GM19438 (cell line): ENCODE measurements around the gene ENAH.
A peak's percentile ranks its signal among the peaks of the same experiment; 100 is the strongest.
"Not testable (repeated sequence)": the region's sequence is repeated elsewhere in the genome, so short reads cannot be mapped to it uniquely, and the experiment has no call there.

Experiments used
- ATAC-seq: cut with Tn5 transposase; IDR thresholded peaks from one replicate; pipeline ENCODE4 v1.9.1; 2021; ENCODE audit warnings: low read depth; ENCODE audit not compliant: unreplicated experiment

The ENAH gene

DNA sequence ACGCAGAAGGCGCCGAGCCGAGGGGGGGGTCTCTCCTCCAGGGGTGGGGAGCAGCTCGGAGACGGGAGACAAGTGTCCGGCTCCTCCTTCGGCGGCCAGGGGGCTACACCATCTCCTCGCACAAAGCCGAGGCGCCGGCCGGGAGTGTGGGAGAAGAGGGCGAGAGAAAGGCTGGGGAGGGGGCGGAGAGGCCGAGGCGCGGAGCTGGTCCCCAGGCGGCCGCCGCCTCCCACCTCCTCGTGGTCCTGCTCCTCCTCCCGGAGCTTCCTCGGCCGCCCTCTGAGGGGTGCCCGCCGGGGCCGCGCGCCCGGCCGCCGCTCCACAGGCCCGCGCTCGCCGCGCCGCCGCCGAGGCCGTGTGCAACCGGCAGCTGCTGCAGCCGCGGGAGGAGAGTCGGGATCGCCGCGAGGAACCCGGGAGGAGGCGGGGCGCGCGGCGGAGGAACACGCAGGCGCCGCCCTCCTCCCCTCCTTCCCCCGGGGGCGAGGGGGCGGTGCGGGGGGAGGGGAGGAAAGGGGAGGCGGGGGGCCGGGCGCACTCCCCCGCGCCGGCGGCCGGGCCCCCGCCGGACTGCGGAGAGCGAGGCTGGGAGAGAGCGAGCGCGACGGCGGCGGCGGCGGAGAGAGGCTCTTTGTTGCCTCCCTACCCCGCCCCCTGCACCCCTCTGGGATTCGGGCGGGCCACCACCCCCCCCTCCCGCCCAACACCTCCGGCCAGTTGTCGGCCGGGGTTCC is at the start of gene ENAH:
Gene ENAH (minus strand): TSS at position 395 of the 734 bp plus-strand sequence. CDS start 433 bp downstream, outside the sequence.
- ATAC-seq = peak; percentile 67

DNA sequence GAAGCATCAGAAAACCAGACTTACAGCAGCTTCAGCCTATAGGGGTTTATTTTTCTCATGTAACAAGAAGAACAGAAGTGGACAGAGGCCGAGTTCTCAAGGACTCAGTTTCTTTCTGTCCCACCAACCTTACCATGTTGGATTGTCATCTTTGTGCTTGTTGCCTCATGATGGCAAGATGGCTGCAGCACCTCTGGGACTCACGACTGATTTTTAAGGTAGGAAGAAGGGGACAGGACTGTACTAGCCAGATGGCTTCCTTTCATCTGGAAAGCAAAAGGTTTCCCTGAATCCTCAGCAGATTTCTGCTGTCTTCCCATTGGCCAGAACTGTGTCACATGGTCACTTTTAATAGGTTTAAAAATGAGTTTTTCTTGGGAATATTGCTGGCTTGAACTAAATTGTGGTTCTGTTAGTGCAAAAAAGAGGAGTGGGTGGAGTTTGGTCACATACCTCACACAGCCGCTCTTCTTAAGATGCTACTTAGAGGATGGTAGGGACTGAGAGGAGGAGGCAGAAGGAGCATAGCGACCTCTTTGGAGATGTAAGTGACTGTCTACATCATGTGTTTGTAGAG is 48.1 kb upstream of the ENAH start:
- no peak for ATAC-seq

DNA sequence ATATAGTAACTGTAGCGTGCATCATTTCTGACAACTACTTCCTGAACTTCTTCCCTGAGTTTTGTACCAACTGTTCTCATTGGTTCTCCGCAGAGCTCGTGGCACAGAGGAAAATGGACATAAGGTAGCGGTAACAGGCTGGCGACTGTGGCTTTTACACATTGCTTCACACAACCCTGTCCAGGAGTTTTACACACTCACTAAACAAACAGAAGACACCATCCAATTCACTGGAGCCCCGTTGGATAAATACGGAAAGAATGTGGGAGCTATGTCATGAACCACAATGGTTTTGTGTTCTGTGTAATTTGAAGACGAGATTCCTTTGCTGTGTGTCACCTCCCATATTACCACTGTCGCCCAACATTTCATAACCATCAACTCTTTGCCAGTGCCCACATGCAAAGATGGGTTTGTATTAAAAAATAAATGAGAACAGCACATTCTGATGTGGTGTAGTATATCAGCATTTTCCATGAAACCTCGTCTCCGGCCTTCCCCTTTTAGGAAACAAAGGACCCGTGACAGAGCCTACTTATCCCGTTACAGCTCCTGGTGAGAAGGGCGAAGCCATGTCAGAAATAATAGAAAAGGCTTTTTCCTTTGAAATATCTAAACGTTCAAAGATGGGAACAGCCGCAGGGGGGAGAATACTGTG is 47.4 kb upstream of the ENAH start:
- no peak for ATAC-seq

DNA sequence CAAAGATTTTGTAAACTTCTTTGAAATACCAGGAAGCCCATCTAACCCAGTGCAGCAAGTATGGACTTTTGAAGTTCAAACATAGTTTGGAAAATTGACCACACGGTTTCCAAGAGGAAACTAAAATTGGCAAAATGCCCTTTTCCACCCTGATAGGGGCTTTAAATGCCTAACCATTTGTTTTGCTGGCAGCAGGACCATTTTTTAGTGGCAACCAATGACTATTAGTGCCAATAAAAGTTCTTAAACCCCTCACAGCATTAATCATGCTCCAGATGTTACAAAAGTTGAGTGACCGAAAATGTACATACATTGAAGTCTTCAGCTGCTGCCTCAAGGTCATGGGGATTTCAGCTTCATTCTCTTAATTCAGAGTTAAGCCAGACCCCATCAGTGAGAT is 46.4 kb upstream of the ENAH start:
- ATAC-seq = no peak

DNA sequence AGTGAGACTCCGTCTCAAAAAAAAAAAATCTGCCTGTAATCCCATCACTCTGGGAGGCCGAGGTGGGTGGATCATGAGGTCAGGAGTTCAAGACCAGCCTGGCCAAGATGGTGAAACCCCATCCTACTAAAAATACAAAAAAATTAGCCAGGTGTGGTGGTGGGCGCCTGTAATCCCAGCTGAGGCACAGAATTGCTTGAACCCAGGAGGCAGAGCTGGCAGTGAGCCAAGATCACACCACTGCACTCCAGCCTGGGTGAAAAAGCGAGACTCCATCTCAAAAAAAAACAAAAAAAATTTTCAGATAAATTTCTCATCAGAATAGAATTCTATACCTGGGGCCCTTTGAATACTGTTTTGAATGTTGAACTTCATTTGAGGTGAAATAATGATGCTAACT is 45.3 kb upstream of the ENAH start:
- ATAC-seq = not testable (repeated sequence)

DNA sequence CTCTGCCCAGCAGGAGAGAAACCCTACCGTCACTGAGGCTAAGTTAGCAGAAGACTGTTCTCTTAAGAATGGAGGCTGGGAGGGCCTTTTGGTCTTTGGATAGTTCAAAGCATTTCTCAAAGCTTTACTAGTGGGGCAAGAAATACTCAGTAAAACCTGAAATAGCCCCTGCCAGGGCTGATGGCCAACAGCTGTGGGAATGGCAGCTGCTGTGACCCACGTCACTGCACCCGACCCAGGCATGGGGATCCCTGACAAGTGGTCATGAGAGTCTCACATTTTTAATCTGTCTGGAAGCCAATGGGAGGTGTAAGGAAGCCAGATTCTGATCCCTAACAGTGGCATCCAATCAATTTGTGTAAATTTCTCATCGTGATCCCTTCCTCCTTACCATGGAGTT is 44.5 kb upstream of the ENAH start:
- ATAC-seq = no peak

DNA sequence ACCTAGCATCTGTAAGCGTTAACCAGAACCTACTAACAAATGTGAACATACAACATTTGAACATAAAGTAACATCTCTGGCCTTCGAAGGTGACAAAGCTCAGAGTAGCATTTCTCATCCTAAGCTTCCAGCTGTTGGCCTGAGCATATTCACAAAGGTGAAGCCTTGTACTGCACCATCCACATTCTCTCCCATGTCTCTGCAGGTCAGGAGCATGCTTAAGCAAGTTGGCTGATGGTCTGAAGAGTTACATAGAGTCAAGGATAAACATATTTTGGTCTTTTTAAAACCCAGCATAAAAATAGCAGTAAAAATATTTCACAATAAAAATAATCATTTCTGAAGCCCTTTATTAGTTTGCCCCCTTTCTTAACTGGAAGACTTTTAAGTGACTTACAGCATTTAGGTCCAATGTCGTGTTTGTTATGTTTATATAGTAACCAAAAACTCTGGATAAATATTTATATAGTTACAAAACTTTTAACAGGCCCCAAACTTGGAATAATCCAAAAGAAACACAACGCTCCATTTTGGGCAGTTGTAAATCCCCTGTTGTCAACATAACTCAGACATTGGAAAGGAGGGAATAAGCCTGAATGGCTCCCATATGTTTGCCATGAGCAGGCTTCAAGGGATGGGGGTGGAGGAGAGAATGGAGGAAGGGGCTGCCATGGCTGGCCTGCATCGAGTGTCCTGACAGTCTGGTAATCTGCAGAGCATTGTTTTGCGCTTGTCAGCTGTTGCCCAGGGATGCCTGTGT is 42.8 kb upstream of the ENAH start:
- ATAC-seq = no peak

DNA sequence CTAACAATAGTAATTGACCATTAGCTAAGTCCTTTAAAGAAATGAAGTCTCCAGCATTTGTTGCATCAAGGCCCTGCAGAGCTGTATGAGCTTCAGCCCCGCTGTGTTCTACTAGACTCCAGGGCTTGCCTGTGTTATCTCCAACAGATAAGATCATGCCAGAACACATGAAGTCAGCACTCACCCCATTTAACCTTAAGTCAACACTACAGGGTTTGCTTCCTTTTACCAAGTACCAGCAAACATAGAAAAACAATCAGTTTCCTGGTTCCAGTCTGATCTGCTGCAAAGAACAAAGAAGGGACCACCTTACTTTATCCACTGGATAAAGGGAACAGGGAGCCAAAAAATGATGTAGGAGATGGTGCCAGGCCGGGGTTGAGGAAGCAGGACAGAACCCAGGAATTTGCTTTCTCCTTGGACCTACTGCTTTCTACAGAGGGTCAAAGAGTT is 41.3 kb upstream of the ENAH start:
- ATAC-seq = no peak

DNA sequence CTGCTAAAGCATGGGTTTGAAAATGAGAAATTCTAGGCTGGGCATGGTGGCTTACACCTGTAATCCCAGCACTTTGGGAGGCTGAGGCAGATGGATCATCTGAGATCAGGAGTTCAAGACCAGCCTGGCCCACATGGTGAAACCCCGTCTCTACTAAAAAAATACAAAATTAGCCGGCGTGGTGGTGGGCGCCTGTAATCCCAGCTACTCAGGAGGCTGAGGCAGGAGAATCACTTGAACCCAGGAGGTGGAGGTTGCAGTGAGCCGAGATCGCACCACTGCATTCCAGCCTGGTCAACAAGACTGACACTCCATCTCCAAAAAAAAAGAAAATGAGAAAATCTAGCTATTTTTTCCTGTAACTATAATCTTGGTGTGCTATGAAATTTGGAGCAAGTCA is 40.8 kb upstream of the ENAH start:
- ATAC-seq = not testable (repeated sequence)

DNA sequence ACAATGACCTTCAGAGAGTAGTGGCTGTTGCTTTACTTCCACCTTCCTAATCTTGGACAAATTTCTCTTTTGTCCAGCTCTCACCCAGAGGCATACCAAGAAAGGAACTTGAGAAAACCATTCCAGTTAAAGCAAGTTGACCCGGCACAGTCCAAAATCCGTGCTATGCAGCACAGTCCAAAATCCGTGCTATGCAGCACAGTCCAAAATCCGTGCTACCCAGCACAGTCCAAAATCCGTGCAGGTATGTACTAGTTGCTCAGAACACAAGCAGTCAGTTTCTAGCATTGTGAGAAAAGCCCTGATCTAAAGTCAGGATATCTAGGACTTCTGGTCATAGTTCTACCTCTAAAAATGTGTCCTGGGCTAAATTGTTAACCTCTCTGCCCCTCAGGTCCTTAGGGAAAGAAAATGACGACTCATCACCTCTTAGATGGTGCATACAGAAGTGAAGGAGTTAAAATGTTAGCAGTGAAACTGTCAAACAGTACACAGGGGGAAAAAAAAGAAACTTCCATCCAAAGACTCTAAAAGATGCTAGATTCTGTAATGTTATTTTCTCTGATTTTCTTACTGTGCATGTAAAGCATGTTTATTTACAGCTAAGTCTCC is 40.3 kb upstream of the ENAH start:
- ATAC-seq = no peak

DNA sequence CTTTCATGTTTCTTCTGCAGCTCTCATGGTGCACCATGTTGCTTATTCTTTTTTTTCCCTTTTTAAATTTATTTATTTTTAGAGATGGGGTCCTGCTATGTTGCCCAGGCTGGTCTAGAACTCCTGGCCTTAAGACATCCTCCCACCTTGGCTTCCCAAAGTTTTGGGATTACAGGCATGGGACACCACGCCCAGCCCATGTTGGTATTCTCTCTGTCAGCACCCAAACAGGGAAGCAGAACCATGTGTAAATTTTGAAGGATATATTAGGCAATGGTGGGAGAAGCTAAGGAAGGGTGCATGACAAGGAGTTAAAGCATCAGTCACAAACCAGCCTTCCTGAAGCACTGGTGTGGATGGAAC is 39.6 kb upstream of the ENAH start:
- ATAC-seq = no peak

DNA sequence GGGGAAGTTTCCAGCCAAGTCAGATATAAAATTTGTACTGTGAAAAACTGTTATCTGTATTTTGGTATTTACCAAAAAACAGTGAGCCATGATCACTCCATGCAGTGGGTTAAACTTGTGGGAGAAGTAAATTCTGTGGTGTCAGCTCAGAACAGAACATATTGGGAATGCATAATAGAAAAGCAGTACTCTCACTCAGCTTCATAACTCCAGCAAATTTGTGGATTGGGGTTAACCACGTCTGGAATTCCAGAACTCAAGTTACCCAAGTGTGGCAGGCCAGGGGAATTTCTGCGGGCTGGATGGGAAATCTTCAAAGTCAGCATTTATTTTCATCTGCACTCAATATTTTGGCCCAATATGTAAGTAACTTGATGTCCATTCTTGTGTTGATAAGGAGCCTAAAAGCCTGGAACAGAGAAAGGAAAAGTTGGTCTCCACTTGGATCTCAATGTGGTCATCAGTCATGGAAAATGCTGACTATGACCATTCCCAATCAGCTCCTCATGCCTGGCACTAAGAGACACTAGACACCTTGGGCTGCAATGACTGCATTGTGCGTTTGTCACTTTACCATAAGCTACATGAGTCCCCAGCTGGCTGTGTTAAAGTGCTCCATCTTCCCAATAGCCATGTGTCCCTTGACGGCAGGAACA is 39.1 kb upstream of the ENAH start:
- no peak for ATAC-seq

DNA sequence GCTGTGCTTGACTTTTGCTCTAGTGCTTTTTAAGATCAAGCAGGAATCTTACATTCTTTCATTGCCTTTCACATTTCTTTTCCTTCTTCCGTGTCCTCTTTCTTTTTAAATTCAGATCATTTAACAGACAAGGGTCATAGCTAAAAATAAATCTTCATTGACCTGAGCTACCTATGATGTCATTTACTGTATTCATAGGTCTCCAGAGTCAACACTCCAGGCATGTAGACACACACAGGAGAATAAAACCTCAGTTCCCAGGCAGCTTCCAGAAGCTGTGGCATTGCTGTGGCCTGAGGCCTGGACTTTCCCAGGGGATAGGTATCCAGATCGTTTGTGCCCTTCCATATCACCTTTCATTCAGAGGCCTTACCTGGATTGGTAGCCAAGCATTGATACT is 38.5 kb upstream of the ENAH start:
- ATAC-seq = no peak

DNA sequence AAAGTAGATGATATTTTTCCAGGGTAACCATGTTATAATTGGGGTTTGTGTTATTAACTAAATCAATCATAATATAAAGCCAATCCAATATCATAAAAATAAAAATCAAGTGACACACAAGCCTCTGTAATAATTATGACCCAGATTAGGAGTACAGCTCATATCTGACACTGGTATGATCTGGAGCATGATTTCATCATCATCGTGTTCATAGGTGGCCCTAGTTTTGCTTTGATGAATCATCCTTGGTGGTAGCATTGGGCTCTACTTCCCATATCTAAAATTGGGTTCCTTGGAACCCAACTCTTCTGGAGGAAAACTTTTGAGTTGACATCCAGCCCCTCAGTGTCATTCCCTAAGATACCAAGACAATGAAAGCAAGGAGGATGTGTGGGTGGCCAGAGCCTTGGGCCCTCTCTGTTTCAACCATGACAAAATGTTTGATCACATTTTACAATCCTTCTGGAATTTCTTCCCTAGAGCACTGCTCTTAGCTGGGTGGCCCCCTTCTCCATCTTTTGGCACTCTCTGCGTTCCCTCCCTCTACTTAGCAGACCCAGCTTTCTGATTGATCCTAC is 37.0 kb upstream of the ENAH start:
- ATAC-seq = no peak

DNA sequence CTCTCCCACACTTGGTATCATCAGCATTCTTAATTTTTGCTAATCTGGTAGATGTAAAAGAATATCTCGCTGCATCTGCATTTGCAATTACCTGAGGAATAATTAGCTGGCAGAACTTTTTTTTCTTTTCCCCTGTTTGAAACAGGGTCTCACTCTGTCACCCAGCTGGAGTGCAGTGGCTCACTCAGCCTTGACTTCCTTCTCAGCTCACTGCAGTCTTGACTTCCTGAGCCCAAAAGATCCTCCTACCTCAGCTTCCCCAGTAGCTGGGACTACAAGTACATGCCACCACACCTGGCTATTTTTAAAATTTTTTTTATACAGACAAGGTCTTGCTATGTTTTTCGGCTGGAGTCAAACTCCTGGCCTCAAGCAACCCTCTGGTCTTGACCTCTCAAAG is 35.4 kb upstream of the ENAH start:
- no peak for ATAC-seq

DNA sequence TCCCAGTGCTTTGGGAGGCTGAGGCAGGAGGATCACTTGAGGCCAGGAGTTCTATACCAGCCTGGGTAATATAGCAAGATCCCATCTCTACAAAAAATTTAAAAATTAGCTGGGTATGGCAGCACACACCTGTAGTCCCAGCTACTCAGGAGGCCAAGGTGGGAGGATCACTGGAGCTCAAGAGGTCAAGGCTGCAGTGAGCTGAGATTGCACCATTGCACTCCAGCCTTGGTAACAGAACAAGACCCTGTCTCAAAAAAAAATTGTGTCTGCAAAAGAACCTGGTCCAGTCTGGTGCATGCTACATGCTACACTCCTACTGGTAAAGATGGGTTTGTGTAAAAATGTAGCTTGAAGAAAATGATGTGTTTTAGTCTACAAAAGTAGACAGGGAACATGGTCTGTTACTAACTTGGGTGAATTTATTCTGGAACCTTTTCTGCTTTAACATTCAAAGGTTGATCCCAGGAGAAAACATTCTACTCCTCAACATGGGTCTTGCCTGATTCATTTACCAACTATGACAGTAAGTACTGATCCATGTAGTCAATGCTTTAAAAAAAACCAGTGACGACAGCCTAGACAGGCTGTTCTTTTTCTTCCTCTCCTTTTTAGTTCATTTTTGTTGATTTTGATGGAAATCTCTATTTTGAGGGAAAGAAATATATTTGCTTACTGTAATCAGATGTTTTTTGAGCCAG is 32.7 kb upstream of the ENAH start:
- no peak for ATAC-seq

DNA sequence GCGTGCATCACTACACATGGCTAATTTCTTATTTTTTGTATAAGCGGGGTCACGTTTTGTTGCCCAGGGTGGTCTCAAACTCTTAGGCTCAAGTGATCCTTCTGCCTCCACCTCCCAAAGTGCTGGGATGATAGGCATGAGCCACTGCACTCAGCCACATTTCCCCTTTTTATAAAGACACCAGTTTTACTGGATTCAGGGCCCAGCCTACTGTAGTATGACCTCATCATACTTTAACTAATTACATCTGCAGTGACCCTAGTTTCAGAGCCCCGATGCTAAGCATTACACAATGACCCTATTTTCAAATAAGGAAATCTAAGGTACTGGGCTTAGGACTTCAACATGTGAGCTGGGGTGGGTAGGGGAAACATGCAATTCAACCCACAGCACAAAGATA is 31.8 kb upstream of the ENAH start:
- no peak for ATAC-seq

DNA sequence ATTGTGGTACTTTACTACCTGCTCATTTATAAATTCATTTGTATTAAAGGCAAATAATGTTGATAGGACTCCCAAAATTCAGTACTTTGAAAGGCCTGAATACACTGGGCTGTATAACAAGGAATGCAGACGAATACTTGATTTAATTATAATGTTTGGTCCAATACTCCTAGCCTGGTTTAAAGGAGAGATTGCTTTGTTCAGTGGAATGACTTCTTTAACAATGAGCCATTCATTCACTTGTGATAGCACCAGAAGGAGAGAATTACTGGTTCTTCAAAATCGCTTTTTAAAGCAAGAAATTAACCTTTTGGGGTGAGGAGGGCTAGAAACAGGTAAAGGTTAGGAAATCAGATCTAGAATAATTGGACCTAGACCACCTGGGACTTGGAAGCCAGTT is 28.3 kb upstream of the ENAH start:
- no peak for ATAC-seq

DNA sequence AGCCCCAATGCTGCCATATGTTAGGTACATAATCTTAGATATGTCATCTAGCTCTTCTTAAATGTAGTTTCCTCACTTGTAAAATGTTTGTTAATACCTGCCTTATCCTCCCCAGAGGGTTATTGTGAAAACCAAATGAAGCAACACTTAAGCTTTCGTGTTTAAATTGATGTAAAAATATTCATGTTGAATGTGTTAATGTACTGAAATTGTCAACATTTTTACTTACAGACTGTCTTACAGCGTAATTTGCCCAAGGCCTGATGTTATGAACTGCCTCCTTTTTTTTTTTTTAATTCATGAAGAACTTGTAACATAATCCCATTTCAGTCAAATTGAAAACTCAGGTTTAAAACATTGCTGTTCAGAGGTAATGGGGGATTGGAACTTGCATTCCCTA is 25.6 kb upstream of the ENAH start:
- ATAC-seq = no peak
